ENCODE results near the gene INIP.

GRCh38 chr9:112755675-112756074 lies 37.8 kb upstream of the INIP start:
- no peak for TF ChIP-seq CTCF (IDR thresholded peaks at IDR 0.05)
- TF ChIP-seq EZH2 (IDR thresholded peaks at IDR 0.05; ENCODE audit: borderline replicate concordance, insufficient read depth, low read depth, low read length, poor library complexity, severe bottlenecking), result no peak

Measured in B cell (primary cell).